Spleen (tissue), 11 donors: Measurements from ENCODE around the gene ACOT13. TPM values are rescaled to one million over a fixed set of nuclear protein-coding genes. Genes with fewer than 3 reads are reported as not detected.

ENCODE experiments used
- DNase-seq: peaks from one replicate; pipeline ENCODE4 v3.0.0-alpha.2; 2020
- H3K27ac ChIP-seq, 8 donors: fragments of 200-600 bp; sonication (generic) in 7 of 8; 1 replicate in 4 of 8; 2 replicates in 4 of 8; pipeline versions ENCODE4 v1.5.0 to v1.8.0; 2016 to 2021; ENCODE audit warnings: inconsistent platforms in 4 of 8, mild to moderate bottlenecking in 4 of 8, moderate library complexity in 1 of 8
- H3K27me3 ChIP-seq, 7 donors: fragments of 200-600 bp; sonication (generic) in 6 of 7; replicated peaks in 1 of 7; 1 replicate in 4 of 7; 2 replicates in 3 of 7; pipeline versions ENCODE4 v1.5.0 to v1.8.0; 2016 to 2021; ENCODE audit warnings: inconsistent platforms in 3 of 7, mild to moderate bottlenecking in 1 of 7
- H3K36me3 ChIP-seq, 6 donors: fragments of 200-600 bp; sonication (generic) in 5 of 6; 1 replicate in 4 of 6; 2 replicates in 2 of 6; pipeline versions ENCODE4 v1.5.0 to v1.8.0; 2016 to 2021; ENCODE audit warnings: inconsistent platforms in 2 of 6
- H3K4me1 ChIP-seq, 6 donors: fragments of 200-600 bp; sonication (generic) in 5 of 6; 1 replicate in 3 of 6; 2 replicates in 3 of 6; pipeline versions ENCODE4 v1.5.0 to v1.8.0; 2016 to 2021; ENCODE audit warnings: inconsistent platforms in 3 of 6
- H3K4me3 ChIP-seq, 8 donors: fragments of 200-600 bp; sonication (generic) in 7 of 8; 1 replicate in 4 of 8; 2 replicates in 4 of 8; pipeline versions ENCODE4 v1.5.0 to v1.8.0; 2016 to 2021; ENCODE audit warnings: inconsistent platforms in 4 of 8, mild to moderate bottlenecking in 4 of 8, moderate library complexity in 2 of 8
- H3K9me3 ChIP-seq, 8 donors: fragments of 200-600 bp; sonication (generic) in 7 of 8; 1 replicate in 4 of 8; 2 replicates in 4 of 8; pipeline versions ENCODE4 v1.5.0 to v1.8.0; 2016 to 2021; ENCODE audit warnings: inconsistent platforms in 4 of 8
- POLR2A ChIP-seq, 3 donors: fragments of 450-650 bp; IDR thresholded peaks; one replicate each; pipeline ENCODE4 v1.5.1; 2017; ENCODE audit warnings: antibody characterized with exemption in 3 of 3, mild to moderate bottlenecking in 1 of 3
- POLR2AphosphoS5 ChIP-seq, 3 donors: sonication (generic); formaldehyde crosslinking; IDR thresholded peaks; one replicate each; pipeline ENCODE4 v1.5.1; 2017; ENCODE audit warnings: antibody characterized with exemption in 3 of 3
- WGBS, 5 donors: extraction: QIAGEN DNeasy Blood & Tissue Kit in 3 of 5; methylation state at CpG; one replicate each; pipeline versions ENCODE4 v1.1.5 to v1.1.7; 2013 to 2018; 5-methylcytosine and 5-hydroxymethylcytosine counted together
- intact Hi-C: fragments of 100-400 bp; cut with DNase I; formaldehyde crosslinking; loops from one replicate; pipeline ENCODE4 v1.15.0; 2023; ENCODE audit warnings: low total_unique reads
- polyA plus RNA-seq, 3 donors: library from polyadenylated mRNA; stranded (reverse); fragments of 200-250 nt; gene quantifications; one replicate each; pipeline ENCODE4 v1.2.1, GENCODE V29; 2013
- total RNA-seq, 7 donors: library from RNA; depleted of rRNA in 3 of 7; stranded (reverse); fragments of >200 nt in 3 of 7; fragmentation: NEBNext Ultra II Directional in 4 of 7; extraction: Animal tissue kit (Norgen Biotek cat#: 25700) in 4 of 7; gene quantifications; one replicate each; pipeline versions ENCODE4 v1.1.0 to v1.2.1, GENCODE V29; 2016 to 2021
- TF ChIP-seq, protein P1 (sequence below), 11 experiments: fragments of 200-600 bp in 7 of 11; fragments of 450-650 bp in 4 of 11; sonication (generic) in 4 of 11; IDR thresholded peaks in 8 of 11; conservative IDR thresholded peaks in 3 of 11; 1 replicate in 7 of 11; 2 replicates in 4 of 11; pipeline versions ENCODE4 v1.4.0 to v1.8.0; 2016 to 2021; ENCODE audit warnings: antibody characterized with exemption in 11 of 11, inconsistent platforms in 4 of 11, mild to moderate bottlenecking in 1 of 11
- donor health status: healthy with polysubstance abuse.
- donor health status: DM: no; HTN: no; CAD: no; lungs with moderate emphysema.
- donor health status: DM: no; HTN: no; CAD: no.
- donor health status: Bipolar disorder and iron deficiency.
- donor health status: healthy.
- donor health status: DM: no; HTN: no; CAD: no.
- donor health status: DM: yes; HTN: yes; CAD: no.

The ACOT13 gene
- total and polyA plus RNA-seq, 10 donors = 3.5 to 18.6 (median 12.7) TPM

DNA sequence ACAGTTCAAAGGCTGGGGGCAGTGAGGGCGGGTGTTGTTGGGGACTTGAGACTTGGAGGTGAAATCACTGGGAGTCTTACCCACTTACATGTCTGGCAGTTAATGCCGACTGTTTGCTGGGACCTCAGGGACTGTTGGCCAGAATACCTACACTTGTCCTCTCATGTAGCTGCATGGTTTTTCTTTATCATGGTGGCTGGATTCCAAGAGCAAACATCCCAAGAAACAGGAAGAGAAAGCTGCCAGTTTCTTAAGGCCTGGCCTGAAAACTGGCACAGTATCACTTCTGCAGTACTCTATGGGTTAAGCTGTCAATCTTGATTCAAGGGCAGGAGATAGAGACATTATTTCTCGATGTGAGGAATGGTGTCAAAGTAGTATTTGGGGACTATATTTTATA is 71.9 kb downstream of the ACOT13 start:
- Histone ChIP-seq H3K9me3 (no peaks in the 10 kb centered on the region), H3K36me3 (no peaks in the 10 kb centered on the region), H3K4me3 (no peak overlapping the region), H3K27me3 (no peaks in the 10 kb centered on the region), H3K27ac (no peak overlapping the region), H3K4me1 (peaks cover 0 to 16% (median 4%) of the 10 kb centered on the region in 6 donors)
- intact Hi-C loops = no loop called here
- no peak for DNase-seq
- TF ChIP-seq POLR2AphosphoS5 (IDR thresholded peaks at IDR 0.05) (no peak), POLR2A (IDR thresholded peaks at IDR 0.05) (no peak)
- TF ChIP-seq, protein P1, sequence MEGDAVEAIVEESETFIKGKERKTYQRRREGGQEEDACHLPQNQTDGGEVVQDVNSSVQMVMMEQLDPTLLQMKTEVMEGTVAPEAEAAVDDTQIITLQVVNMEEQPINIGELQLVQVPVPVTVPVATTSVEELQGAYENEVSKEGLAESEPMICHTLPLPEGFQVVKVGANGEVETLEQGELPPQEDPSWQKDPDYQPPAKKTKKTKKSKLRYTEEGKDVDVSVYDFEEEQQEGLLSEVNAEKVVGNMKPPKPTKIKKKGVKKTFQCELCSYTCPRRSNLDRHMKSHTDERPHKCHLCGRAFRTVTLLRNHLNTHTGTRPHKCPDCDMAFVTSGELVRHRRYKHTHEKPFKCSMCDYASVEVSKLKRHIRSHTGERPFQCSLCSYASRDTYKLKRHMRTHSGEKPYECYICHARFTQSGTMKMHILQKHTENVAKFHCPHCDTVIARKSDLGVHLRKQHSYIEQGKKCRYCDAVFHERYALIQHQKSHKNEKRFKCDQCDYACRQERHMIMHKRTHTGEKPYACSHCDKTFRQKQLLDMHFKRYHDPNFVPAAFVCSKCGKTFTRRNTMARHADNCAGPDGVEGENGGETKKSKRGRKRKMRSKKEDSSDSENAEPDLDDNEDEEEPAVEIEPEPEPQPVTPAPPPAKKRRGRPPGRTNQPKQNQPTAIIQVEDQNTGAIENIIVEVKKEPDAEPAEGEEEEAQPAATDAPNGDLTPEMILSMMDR (IDR thresholded peaks at IDR 0.05 in 8 of 11, conservative IDR thresholded peaks at IDR 0.05 in 3 of 11) = no peak
- WGBS, 5 donors = 82 to 92% (median 88%) methylated on average over 3 of the region's 3 CpGs

DNA sequence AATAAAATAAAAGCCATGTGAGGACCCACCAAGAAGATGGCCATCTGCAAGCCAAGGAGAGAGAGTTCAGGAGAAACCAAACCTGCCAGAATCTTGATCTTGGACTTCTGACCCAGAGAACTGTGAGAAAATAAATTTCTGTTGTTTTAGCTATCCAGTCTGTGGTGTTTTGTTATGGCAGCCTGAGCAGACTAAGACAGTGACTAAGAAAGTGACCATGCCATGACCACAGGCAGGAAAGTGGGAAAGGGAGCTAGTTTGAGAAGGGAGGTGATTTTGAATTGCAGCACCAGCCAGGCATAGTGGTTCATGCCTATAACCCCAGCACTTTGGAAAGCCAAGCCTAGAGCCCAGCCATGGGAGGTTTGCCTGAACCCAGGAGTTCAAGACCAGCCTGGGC is 74.0 kb downstream of the ACOT13 start:
- intact Hi-C loops = no loop called here
- TF ChIP-seq POLR2A (IDR thresholded peaks at IDR 0.05) = no peak
- TF ChIP-seq, protein P1 (IDR thresholded peaks at IDR 0.05 in 8 of 11, conservative IDR thresholded peaks at IDR 0.05 in 3 of 11) = no peak
- TF ChIP-seq POLR2AphosphoS5 (IDR thresholded peaks at IDR 0.05) = no peak
- DNase-seq = no peak
- Histone ChIP-seq H3K9me3 (no peaks in the 10 kb centered on the region), H3K27me3 (no peaks in the 10 kb centered on the region), H3K27ac (no peak overlapping the region), H3K36me3 (no peaks in the 10 kb centered on the region), H3K4me1 (peaks cover 0 to 27% (median 6%) of the 10 kb centered on the region in 6 donors), H3K4me3 (no peak overlapping the region)

DNA sequence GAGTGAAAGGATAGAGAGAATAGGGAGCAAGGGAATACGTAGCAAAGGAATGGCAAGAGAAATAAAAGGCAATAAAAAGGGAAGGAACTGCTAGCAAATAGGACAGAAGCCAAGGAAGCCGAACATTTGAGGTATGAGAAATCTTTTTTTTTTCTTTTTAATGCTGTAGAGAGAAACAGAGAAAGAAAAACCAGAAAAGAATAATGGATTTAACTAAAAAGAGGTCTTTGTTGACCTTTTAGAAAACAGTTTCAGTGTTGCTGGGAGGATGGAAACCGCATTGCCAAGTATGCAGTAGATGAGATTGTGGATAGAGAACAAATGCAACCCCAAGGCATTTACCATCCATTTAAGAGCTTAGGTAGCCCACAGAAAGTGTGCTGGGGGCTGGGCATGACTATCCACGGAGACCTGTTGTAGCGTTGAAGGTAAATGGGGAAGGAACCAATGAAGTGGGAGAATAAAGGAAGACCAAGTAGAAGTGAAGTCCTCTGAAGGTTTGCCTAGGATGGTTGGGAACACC is 75.4 kb downstream of the ACOT13 start:
- no peaks in the 10 kb centered on the region for H3K36me3 ChIP-seq
- H3K4me1 ChIP-seq = peaks cover 0 to 27% (median 6%) of the 10 kb centered on the region in 6 donors
- intact Hi-C loops = no loop called here
- H3K27me3 ChIP-seq = no peaks in the 10 kb centered on the region
- no peak for DNase-seq
- H3K4me3 ChIP-seq = no peak overlapping the region
- TF ChIP-seq, protein P1 (IDR thresholded peaks at IDR 0.05 in 8 of 11, conservative IDR thresholded peaks at IDR 0.05 in 3 of 11) = no peak
- TF ChIP-seq POLR2AphosphoS5 (IDR thresholded peaks at IDR 0.05) = no peak
- no peak for TF ChIP-seq POLR2A (IDR thresholded peaks at IDR 0.05)
- no peaks in the 10 kb centered on the region for H3K9me3 ChIP-seq
- peak overlapping the region in 5 of 8 donors; percentile 52 to 86 (median 79) for H3K27ac ChIP-seq
- WGBS, 5 donors = 77 to 86% (median 82%) methylated on average over 5 of the region's 5 CpGs

DNA sequence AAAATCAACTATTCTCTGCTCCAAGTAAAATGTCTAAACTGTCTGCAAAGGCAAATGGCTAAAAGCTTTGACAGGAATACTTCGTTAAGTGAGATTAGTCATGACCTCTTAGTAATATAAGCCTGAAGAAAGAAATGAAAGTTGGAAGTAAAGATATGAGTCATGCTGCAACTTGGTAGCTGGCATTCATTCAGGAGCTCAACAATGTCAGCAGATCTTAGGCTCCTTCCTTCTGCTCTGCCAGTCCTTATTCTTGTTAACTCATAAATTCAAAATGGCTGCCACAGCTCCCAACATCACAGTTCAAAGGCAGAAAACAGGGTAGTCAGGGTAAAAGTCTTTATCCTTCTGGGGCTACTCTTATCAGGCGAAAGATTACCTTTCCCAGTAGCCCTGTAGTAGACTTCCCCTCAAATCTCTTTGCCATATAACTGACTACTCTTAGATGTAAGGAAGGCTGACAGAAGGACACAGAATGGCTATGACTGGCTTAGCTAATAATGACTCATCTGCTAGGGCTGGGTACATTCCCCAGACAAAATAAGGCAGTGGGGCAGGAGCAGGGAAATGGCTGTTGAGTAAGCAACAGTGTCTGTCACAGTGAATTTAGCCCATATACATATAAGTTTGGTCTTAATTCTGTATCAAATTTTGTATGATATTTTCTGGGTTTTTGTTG is 76.5 kb downstream of the ACOT13 start:
- no peak for DNase-seq
- intact Hi-C loops = no loop called here
- no peak for TF ChIP-seq POLR2A (IDR thresholded peaks at IDR 0.05)
- TF ChIP-seq, protein P1 (IDR thresholded peaks at IDR 0.05 in 8 of 11, conservative IDR thresholded peaks at IDR 0.05 in 3 of 11) = no peak
- TF ChIP-seq POLR2AphosphoS5 (IDR thresholded peaks at IDR 0.05) = no peak
- H3K4me3 ChIP-seq = no peak overlapping the region
- peaks cover 0 to 27% (median 6%) of the 10 kb centered on the region in 6 donors for H3K4me1 ChIP-seq
- H3K27me3 ChIP-seq = no peaks in the 10 kb centered on the region
- peak overlapping the region in 6 of 8 donors; percentile 52 to 86 (median 76) for H3K27ac ChIP-seq
- H3K36me3 ChIP-seq = no peaks in the 10 kb centered on the region
- WGBS, 5 donors = 53 to 73% (median 61%) methylated on average over 2 of the region's 2 CpGs
- H3K9me3 ChIP-seq = no peaks in the 10 kb centered on the region
